ENCODE measurements around the gene RERE.

- TF ChIP-seq ZNF555 (tag by site-specific recombination; conservative IDR thresholded peaks at IDR 0.05) (no peak), CTCF (tag by site-specific recombination; IDR thresholded peaks at IDR 0.05) (no peak), ATF2 (tag by site-specific recombination; IDR thresholded peaks at IDR 0.05; ENCODE audit: low read depth) (no peak), GLIS1 (tag by site-specific recombination; IDR thresholded peaks at IDR 0.05) (no peak), ZNF707 (tag by site-specific recombination; IDR thresholded peaks at IDR 0.05) (no peak), REST (tag by site-specific recombination; IDR thresholded peaks at IDR 0.05) (no peak)
Observed at GRCh38 chr1:8720347-8720746, 97.1 kb downstream of the RERE start.

All from HEK293 (cell line).